Head of caudate nucleus (tissue), 42 donors: ENCODE measurements around the gene TMEM154.

Source experiments
- DNase-seq, 42 donors: peaks; one replicate each; pipeline versions ENCODE4 v3.0.0 to v3.0.0-alpha.2; 2020 to 2021; ENCODE audit warnings: mixed read lengths in 7 of 42
- intact Hi-C: fragments of 100-400 bp; cut with DNase I; formaldehyde crosslinking; loops from one replicate; pipeline ENCODE4 v1.15.0; 2022

TMEM154 gene

DNA sequence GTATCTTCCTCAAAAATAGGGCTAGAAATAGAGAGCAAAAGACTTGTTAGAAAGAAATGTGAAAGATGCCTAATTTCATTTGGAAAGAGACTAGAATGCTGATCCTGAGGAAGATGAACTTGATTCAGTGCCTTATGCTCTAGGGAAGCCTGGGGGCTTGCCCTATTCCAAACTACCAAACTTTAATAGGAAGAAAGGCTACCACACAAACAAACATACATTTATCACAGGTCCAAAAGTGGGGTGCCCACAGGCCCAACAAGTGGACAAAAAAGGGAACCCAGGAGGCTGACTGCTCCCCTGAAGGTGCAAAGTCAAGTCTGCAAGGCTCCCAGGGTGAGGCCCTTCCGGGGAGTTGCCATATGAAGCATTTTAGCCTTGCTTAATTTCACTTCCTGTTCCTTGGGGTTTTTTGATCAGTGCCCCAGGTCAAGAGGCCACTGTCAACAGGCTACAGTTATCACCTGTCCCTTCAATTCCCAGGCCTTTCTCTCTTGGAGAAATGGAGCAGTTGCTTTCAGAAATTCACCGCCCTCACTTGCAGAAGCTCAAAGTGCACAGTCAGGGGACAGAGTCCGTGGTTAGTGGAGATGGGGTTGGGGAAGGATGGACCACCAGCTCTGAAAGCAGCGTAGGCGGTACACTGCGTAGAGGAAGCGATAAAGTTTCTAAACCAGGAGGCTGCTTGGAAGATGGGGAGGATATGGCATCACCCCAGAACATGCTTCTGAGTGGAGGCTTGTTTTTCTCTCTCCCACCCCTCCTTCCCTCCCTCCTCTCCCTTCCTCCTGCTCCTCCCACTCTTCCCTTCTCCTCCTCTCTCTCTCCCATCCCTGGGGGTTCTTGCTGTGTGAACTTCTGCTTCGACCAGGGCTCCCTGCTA, 36.4 kb downstream of the TMEM154 start:
- intact Hi-C loops = loop anchor here (5.0 kb wide), 1 partner anchor 146 kb away; no protein-coding TSS in a partner anchor
- peak in 1 of 42 donors; percentile 24 for DNase-seq

DNA sequence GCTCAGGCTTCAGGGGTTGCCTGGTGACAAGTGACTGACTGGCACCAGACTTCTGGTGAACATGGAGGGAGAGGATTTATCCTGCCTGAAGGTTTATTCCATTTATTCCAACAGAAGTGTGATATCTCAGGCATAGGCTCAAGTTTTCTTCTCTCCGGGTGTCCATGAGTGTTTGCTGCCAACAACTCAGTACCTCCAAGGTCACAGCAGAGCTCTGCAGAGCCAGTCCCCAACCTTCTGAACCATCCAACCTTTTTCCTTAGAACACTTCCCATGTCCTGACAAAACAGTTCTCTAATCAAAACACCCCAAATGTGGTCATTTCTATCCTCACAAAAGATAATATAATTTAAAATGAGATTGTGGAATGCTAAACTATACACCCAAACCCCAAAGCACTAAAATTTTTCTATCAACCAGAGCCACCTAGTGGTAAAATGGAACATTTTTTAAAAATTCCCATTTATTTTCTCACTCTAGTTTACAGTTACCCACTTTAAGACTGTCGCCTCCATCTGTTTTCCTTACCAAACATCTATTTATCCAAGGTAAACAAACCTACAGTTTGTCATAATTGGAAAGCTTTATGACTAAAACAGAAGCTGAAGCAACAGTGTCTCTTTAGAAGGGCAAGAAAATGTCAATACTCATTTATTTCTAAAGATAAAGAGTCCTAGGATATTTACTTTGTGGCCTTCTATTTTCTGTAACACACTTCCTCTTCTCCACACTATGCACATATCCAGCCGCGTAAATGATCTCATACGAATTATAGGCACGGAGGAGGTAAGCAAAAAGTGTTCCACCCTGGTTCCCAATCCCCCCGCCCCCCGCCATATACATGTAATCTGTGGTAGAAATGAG, 39.5 kb downstream of the TMEM154 start:
- intact Hi-C loops = loop anchor here (5.0 kb wide), 1 partner anchor 143 kb away; no protein-coding TSS in a partner anchor
- DNase-seq = no peak

DNA sequence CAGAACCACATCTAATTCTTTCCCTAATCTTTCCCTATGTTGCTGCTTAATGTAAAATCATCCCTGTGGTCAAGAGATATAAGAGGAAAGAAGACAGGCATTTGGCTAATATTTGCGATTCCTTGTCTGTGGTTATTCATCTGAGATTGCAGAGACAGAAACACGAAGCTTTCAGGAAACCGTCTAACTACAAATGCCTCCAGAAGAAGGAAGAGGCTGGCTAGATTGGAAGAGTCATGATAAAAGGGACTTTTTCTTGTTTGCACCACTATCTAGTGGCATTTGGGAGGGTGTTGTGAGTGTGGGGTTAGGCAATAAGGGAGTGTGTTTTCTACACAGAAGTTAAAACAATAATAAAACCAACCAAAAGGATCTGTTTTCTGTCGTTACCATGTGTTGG, 43.9 kb downstream of the TMEM154 start:
- intact Hi-C loops = no loop called here
- no peak for DNase-seq

- intact Hi-C loops = no loop called here
Measured at GRCh38 chr4:152634110-152634760, 45.6 kb downstream of the TMEM154 start.

GRCh38 chr4:152633118-152633517, 46.7 kb downstream of the TMEM154 start:
- intact Hi-C loops = no loop called here
- no peak for DNase-seq

More at GRCh38 chr4:152634110-152634760, 45.6 kb downstream of the TMEM154 start:
- no peak for DNase-seq

- intact Hi-C loops = no loop called here
Measured at GRCh38 chr4:152630324-152630723, 49.5 kb downstream of the TMEM154 start.

DNA sequence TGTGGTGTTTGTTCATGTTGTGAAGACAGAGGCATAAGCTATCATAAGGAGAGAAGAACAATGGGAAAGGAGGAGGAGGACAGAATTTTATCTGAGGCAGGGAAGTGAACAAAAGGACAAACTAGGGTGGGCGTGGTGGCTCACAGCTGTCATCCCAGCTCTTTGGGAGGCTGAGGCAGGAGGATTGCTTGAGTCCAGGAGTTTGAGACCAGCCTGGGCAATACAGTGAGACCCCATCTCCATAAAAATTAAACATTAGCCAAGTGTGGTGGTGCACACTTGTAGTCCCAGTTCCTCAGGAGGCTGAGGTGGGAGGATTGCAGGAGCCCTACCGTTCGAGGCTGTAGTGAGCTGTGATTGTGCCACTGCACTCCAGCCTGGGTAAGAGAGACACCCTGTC, 49.9 kb downstream of the TMEM154 start:
- intact Hi-C loops = no loop called here
- no peak for DNase-seq

More at GRCh38 chr4:152630324-152630723, 49.5 kb downstream of the TMEM154 start:
- DNase-seq = no peak

DNA sequence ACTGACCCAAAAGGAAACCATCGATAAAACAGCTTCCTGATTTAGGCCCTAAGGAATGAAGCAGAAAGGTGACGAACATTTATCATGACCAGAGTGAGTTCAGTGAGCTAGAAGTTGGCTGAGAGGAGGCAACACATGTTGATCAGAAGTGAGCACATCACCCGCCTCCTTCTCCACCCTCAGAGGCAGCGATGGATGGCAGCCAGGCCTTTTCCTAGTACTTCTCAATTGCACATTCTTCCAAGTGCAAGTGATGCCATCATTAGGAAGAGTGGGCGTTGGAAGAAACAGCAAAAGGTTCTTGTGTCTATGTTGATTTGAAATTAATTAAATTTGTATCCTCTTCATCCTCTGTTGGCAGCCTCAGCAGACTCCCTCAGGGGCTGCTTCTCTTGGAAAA, 51.7 kb downstream of the TMEM154 start:
- intact Hi-C loops = no loop called here
- peak in 35 of 42 donors; percentile 8 to 84 (median 48) for DNase-seq

DNA sequence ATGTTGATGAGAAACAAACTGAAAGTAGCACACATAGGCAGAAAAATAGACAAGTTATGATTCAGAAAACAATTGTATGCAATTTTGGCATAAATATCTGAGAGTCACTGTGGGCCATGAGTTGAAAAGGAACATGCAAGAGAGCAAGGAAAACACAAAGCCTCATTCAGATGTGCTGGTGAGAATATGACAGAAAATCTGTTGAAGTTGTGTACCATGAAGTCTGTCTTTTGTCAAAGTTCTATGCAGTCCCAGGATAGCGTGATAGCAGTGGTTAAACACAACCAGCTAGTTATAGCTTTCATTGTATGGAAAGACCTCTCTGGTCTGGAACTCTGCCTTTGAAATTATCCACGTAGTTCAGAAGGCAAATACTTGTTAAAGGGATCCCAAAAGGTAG, 53.0 kb downstream of the TMEM154 start:
- no peak for DNase-seq
- intact Hi-C loops = no loop called here

DNA sequence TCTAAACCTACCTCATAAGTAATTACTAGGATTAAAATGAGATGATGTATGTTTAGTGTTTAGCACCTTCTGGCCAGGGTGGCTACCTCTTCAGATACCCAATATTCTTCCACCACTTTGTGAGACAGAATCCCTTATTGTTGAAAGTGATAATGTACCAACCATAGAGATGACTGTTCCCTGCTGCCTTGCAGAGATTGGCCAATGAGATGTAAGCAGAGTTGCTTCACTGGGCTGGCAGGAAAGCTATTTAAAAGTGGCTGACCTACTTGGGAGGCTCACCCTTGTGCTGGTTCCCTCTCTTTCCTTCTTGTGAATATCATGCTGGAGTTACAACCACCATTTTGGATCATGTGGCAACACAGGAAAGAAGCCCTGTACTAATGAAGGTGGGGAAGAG, 58.9 kb downstream of the TMEM154 start:
- DNase-seq = no peak
- intact Hi-C loops = no loop called here

DNA sequence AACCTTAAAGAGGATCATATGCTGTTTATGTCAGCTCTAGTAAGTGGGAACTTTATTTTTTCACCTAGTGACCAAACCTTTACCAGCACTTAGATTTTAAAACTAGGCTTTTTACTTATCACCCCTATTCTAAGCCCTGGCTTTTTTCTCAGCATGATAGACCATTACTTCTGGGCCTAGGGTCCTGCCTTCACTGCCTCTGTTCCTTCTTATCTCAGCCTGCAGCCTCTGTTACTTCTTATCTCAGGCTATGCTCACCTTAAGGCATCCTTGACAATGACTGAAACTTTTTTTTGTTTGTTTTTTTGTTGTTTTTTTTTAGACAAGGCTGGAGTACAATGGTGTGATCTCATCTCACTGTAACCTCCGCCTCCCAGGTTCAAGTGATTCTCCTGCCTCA, 59.6 kb downstream of the TMEM154 start:
- no peak for DNase-seq

GRCh38 chr4:152619556-152619955, 60.2 kb downstream of the TMEM154 start:
- no peak for DNase-seq

More for the DNA sequence above, 59.6 kb downstream of the TMEM154 start:
- intact Hi-C loops = no loop called here

DNA sequence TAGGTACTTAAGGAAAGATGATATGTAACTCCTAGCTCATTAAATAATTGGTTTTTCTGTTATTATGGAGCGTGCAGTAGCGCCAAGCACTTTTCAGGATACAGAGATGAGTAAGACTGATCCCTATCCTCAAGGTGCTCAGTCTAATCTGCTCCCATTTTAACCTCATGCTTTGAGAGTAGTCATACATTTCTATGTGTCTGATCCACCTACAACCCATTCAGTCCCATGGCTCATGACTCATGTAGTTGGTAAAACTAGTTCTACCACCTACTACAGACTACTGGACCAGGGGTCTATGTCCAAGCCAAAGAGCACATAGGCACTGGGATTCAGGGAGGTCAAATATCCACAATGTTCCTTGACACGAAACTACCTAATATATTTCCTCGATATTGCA, 60.8 kb downstream of the TMEM154 start:
- no peak for DNase-seq
- intact Hi-C loops = no loop called here

More at GRCh38 chr4:152619556-152619955, 60.2 kb downstream of the TMEM154 start:
- intact Hi-C loops = no loop called here

DNA sequence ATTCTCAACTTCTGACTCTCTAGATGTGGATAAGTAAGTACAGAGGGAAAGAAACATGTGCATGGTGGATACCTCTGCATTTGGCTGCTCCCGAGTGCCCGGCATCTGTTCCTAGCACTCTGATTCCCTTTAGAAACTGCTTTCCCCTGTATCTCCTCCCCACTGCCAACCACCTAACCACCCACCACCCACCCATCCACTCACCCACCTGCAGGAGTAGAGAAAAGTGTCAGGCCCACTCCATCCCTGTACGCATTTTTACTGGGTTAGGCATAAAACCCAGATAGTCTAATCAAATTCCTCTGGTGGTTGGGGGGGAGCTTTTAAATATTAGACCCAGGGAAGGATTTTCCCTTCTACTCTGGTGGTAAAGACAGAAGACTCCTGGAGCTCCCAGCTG, 63.0 kb downstream of the TMEM154 start:
- DNase-seq = no peak
- intact Hi-C loops = no loop called here

- no peak for DNase-seq
- intact Hi-C loops = no loop called here
Measured at GRCh38 chr4:152613841-152614721, 65.7 kb downstream of the TMEM154 start.

- no peak for DNase-seq
- intact Hi-C loops = no loop called here
Measured at GRCh38 chr4:152613351-152613750, 66.4 kb downstream of the TMEM154 start.

- DNase-seq = no peak
- intact Hi-C loops = no loop called here
Measured at GRCh38 chr4:152610131-152610530, 69.7 kb downstream of the TMEM154 start.

GRCh38 chr4:152609481-152609880, 70.3 kb downstream of the TMEM154 start:
- peak in 1 of 42 donors; percentile 17 for DNase-seq
- intact Hi-C loops = no loop called here
